Neural cell (in vitro differentiated cells): ENCODE data around the gene ATP8B2.

ENCODE experiments used
- RAD21 ChIP-seq: fragments of 450-650 bp; conservative IDR thresholded peaks from 2 replicates; pipeline ENCODE4 v1.6.1; 2014; ENCODE audit warnings: antibody characterized with exemption, mild to moderate bottlenecking, moderate library complexity
- REST ChIP-seq: IDR thresholded peaks from 2 replicates; pipeline ENCODE4 v1.6.1; 2012; ENCODE audit warnings: borderline replicate concordance
- TF ChIP-seq, protein P1 (sequence below): fragments of 450-650 bp; IDR thresholded peaks from 2 replicates; pipeline ENCODE4 v1.5.1; 2014; ENCODE audit warnings: antibody characterized with exemption, mild to moderate bottlenecking, moderate library complexity; ENCODE audit not compliant: poor library complexity, severe bottlenecking

DNA sequence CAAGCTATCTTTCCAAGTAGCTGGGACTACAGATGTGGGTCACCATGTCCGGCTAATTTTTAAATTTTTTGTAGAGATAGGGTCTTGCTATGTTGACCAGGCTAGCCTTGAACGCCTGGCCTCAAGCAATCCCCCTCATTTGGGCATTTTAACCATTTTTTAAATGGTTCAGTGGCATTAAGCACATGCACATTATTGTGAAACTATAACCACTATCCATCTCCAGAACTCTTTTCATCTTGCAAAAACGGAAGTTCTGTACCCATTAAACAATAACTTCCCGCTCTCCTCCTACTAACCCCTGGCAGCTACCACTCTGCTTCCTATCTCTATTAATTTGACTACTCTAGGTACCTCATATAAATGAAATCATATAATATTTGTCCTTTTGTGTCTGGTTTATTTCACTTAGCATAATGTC lies 75.1 kb downstream of the ATP8B2 start:
- TF ChIP-seq, protein P1, sequence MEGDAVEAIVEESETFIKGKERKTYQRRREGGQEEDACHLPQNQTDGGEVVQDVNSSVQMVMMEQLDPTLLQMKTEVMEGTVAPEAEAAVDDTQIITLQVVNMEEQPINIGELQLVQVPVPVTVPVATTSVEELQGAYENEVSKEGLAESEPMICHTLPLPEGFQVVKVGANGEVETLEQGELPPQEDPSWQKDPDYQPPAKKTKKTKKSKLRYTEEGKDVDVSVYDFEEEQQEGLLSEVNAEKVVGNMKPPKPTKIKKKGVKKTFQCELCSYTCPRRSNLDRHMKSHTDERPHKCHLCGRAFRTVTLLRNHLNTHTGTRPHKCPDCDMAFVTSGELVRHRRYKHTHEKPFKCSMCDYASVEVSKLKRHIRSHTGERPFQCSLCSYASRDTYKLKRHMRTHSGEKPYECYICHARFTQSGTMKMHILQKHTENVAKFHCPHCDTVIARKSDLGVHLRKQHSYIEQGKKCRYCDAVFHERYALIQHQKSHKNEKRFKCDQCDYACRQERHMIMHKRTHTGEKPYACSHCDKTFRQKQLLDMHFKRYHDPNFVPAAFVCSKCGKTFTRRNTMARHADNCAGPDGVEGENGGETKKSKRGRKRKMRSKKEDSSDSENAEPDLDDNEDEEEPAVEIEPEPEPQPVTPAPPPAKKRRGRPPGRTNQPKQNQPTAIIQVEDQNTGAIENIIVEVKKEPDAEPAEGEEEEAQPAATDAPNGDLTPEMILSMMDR = no peak
- TF ChIP-seq RAD21 (no peak), REST (no peak)
